Fibroblast of the aortic adventitia (primary cell): ENCODE data around the gene ZNF462. TPM values are rescaled to one million over a fixed set of nuclear protein-coding genes. Genes with fewer than 3 reads are reported as not detected.

Source experiments
- DNase-seq: peaks from one replicate; pipeline ENCODE4 v3.0.0-alpha.2; 2010; ENCODE audit warnings: low read depth
- H3K4me3 ChIP-seq: 2 replicates; pipeline ENCODE4 v1.5.1; 2011; ENCODE audit warnings: low read depth, mild to moderate bottlenecking, control low read depth, low read length, moderate library complexity
- total RNA-seq: library from RNA; depleted of rRNA; stranded (reverse); fragments of >200 nt; gene quantifications from 2 replicates; pipeline ENCODE4 v1.2.3, GENCODE V29; 2012; ENCODE audit warnings: low replicate concordance
- TF ChIP-seq, protein P1 (sequence below): IDR thresholded peaks from 2 replicates; pipeline ENCODE4 v1.5.1; 2011; ENCODE audit warnings: mild to moderate bottlenecking, low read length, control low read depth, inconsistent platforms; ENCODE audit not compliant: insufficient read depth

Gene ZNF462
- total RNA-seq, 1 donor = 9.1 TPM

DNA sequence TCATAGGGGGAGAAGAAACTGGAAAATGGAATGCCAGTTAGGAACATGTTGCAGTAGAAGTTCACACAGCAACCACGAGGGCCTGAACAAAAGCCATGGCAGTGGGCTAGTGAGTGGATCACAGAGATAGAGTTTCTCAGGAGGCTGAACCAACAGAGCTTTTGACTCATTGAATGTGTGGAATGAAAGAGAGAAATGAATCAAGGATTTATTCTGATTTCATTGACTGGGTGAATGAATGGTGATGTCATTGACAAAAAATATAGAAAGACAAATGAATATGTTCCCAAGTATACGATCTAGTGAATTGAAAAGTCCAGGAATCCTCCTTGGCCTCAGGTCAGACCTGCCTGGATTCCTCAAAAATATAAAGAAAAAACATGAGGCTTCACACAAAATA, 99.2 kb downstream of the ZNF462 start:
- TF ChIP-seq, protein P1, sequence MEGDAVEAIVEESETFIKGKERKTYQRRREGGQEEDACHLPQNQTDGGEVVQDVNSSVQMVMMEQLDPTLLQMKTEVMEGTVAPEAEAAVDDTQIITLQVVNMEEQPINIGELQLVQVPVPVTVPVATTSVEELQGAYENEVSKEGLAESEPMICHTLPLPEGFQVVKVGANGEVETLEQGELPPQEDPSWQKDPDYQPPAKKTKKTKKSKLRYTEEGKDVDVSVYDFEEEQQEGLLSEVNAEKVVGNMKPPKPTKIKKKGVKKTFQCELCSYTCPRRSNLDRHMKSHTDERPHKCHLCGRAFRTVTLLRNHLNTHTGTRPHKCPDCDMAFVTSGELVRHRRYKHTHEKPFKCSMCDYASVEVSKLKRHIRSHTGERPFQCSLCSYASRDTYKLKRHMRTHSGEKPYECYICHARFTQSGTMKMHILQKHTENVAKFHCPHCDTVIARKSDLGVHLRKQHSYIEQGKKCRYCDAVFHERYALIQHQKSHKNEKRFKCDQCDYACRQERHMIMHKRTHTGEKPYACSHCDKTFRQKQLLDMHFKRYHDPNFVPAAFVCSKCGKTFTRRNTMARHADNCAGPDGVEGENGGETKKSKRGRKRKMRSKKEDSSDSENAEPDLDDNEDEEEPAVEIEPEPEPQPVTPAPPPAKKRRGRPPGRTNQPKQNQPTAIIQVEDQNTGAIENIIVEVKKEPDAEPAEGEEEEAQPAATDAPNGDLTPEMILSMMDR = no peak
- peak; percentile 7 for DNase-seq
- no peak overlapping the region for H3K4me3 ChIP-seq

DNA sequence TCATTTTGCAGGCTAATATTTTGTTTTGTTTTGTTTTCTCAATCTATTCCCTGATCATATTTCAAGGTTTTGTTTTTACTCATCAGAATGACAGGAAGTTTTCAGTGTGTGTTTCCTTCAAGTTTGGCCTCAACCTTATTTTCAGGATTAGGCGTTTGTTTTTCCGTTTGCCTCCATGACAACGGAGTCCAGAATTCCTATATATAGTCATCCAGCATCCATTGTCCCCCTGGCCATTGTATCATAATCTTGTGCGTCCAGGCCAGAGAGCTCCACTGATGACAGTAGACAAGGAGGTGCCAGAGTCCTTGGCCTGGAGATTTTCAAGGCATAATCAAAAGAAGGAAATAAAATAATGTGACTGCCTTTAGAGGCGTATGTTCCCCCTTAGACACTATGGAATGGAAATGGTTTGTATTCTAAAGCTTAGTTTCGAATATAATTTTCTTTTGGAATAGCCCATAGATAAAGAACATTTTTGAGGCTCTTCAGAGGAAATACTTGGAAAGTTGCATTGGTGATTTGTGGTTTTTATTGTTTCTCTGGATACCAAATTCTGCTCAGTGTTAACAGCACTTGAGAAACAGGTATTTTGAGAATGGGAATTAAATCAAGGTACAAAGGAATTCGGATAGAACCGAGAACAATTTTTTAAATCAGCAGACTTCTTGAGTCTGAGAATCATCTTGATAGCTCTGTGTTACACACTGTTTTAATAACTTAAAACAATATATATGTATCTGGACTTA, 99.8 kb downstream of the ZNF462 start:
- TF ChIP-seq, protein P1 = no peak
- peak; percentile 34 for DNase-seq
- no peak overlapping the region for H3K4me3 ChIP-seq

- no peak overlapping the region for H3K4me3 ChIP-seq
- no peak for DNase-seq
- TF ChIP-seq, protein P1 = no peak
Measured at GRCh38 chr9:106963684-106964083, 100.7 kb downstream of the ZNF462 start.

GRCh38 chr9:106964329-106964728, 101.4 kb downstream of the ZNF462 start:
- TF ChIP-seq, protein P1 = no peak
- no peak for DNase-seq
- H3K4me3 ChIP-seq = no peak overlapping the region

DNA sequence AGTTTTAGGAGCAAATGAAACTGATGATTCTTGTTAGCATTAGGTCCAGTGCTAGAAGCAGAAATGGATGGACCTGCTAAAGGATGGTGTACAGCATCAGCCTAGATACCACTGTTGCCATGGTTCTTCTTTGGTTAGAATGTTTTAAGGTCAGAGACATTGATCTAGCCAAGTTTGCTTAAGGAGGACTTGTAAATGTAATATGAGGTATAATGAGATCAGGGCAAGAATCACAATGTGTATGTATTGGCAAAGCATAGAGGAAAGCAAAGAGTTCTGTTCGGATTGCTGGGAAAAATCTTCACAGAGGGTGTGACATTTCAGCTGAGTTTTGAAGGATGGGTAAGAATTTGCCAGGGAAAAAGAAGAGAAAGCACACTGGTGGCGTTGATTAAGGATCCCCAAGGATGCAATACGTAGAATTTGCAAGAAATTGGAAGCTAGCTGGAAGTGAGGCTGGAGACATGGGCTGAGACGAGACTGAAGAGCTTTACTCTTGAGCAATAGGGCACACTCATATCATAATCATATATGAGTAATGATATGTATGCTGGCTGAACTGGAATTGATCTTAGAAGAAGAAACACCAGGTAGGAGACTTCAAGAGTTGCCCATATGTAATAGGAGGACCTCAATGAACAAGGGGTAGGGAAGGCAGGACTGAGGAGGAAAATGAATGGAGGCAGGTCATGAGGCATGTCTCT, 102.0 kb downstream of the ZNF462 start:
- DNase-seq = peak; percentile 30
- H3K4me3 ChIP-seq = no peak overlapping the region
- TF ChIP-seq, protein P1 = no peak

- TF ChIP-seq, protein P1 = no peak
- no peak for DNase-seq
Measured at GRCh38 chr9:106966481-106966880, 103.5 kb downstream of the ZNF462 start.

More at GRCh38 chr9:106966481-106966880, 103.5 kb downstream of the ZNF462 start:
- H3K4me3 ChIP-seq = no peak overlapping the region
